RWPE2 (cell line): Measurements from ENCODE around the gene CFAP410.
"Not testable (repeated sequence)": the region's sequence is repeated elsewhere in the genome, so short reads cannot be mapped to it uniquely, and the experiment has no call there.

Source experiments
- ATAC-seq: fragments of 200-7000 bp; cut with Tn5 transposase; 3 replicates; pipeline ENCODE4 v1.9.1; 2021; ENCODE audit warnings: low read depth
- DNase-seq: peaks from one replicate; pipeline ENCODE4 v3.0.0-alpha.2; 2020; ENCODE audit warnings: low spot score
- H3K27ac ChIP-seq: fragments of 450-650 bp; 2 replicates; pipeline ENCODE4 v1.5.1; 2017; ENCODE audit warnings: mild to moderate bottlenecking; ENCODE audit not compliant: poor library complexity, severe bottlenecking
- H3K27me3 ChIP-seq: fragments of 250-450 bp; sonication (Bioruptor Pico); 2 replicates; pipeline ENCODE4 v1.5.1; 2021; ENCODE audit warnings: mild to moderate bottlenecking, moderate library complexity; ENCODE audit not compliant: insufficient read depth, poor library complexity, severe bottlenecking
- H3K36me3 ChIP-seq: fragments of 250-450 bp; sonication (Bioruptor Pico); 2 replicates; pipeline ENCODE4 v1.5.1; 2020; ENCODE audit warnings: low read depth, mild to moderate bottlenecking, moderate library complexity
- H3K4me1 ChIP-seq: fragments of 250-450 bp; sonication (Bioruptor Pico); 2 replicates; pipeline ENCODE4 v1.5.1; 2021; ENCODE audit warnings: mild to moderate bottlenecking, moderate library complexity; ENCODE audit not compliant: insufficient read depth, poor library complexity, severe bottlenecking
- H3K4me3 ChIP-seq: fragments of 250-450 bp; sonication (Bioruptor Pico); 2 replicates; pipeline ENCODE4 v1.5.1; 2021; ENCODE audit warnings: mild to moderate bottlenecking, moderate library complexity; ENCODE audit not compliant: severe bottlenecking
- H3K9me3 ChIP-seq: fragments of 250-450 bp; sonication (Bioruptor Pico); 2 replicates; pipeline ENCODE4 v1.5.1; 2021; ENCODE audit warnings: mild to moderate bottlenecking, moderate library complexity; ENCODE audit not compliant: severe bottlenecking
- CTCF ChIP-seq: fragments of 450-650 bp; IDR thresholded peaks from one replicate; pipeline ENCODE4 v1.5.1; 2017; ENCODE audit warnings: mild to moderate bottlenecking, moderate library complexity; ENCODE audit not compliant: poor library complexity, severe bottlenecking

The CFAP410 gene

GRCh38 chr21:44305691-44306090 is 33.5 kb downstream of the CFAP410 start:
- H3K4me1 ChIP-seq: no peaks in the 10 kb centered on the region
- H3K9me3 ChIP-seq: no peaks in the 10 kb centered on the region
- TF ChIP-seq CTCF: no peak
- no peaks in the 10 kb centered on the region for H3K27me3 ChIP-seq
- no peak overlapping the region for H3K27ac ChIP-seq
- H3K4me3 ChIP-seq: no peak overlapping the region
- no peak for ATAC-seq
- no peak for DNase-seq
- peaks cover 20% of the 10 kb centered on the region for H3K36me3 ChIP-seq

- ATAC-seq (peak; percentile 50), DNase-seq (no peak)
- no peaks in the 10 kb centered on the region for H3K27me3 ChIP-seq
- H3K27ac ChIP-seq: no peak overlapping the region
- peaks cover 20% of the 10 kb centered on the region for H3K36me3 ChIP-seq
- no peaks in the 10 kb centered on the region for H3K9me3 ChIP-seq
- H3K4me1 ChIP-seq: no peaks in the 10 kb centered on the region
- peak; percentile 56 for TF ChIP-seq CTCF
- H3K4me3 ChIP-seq: no peak overlapping the region
These were observed 34.3 kb downstream of the CFAP410 start for GRCh38 chr21:44304877-44305293.

- H3K27ac ChIP-seq: no peak overlapping the region
- H3K4me3 ChIP-seq: no peak overlapping the region
- peaks cover 2% of the 10 kb centered on the region for H3K4me1 ChIP-seq
- H3K36me3 ChIP-seq: peaks cover 20% of the 10 kb centered on the region
- no peaks in the 10 kb centered on the region for H3K9me3 ChIP-seq
- DNase-seq (no peak), ATAC-seq (no peak)
- TF ChIP-seq CTCF: no peak
- no peaks in the 10 kb centered on the region for H3K27me3 ChIP-seq
These were observed 35.1 kb downstream of the CFAP410 start for GRCh38 chr21:44304011-44304616.

- Histone ChIP-seq H3K27ac (no peak overlapping the region), H3K36me3 (peaks cover 20% of the 10 kb centered on the region), H3K9me3 (no peaks in the 10 kb centered on the region), H3K4me1 (peaks cover 3% of the 10 kb centered on the region), H3K27me3 (no peaks in the 10 kb centered on the region), H3K4me3 (no peak overlapping the region)
- ATAC-seq: no peak
- DNase-seq: no peak
- no peak for TF ChIP-seq CTCF
These were observed 35.7 kb downstream of the CFAP410 start for GRCh38 chr21:44303490-44303981.

GRCh38 chr21:44302573-44303401 is 36.4 kb downstream of the CFAP410 start:
- H3K4me3 ChIP-seq, DNase-seq, H3K4me1 ChIP-seq, H3K27ac ChIP-seq, ATAC-seq, H3K27me3 ChIP-seq, H3K9me3 ChIP-seq: not testable (repeated sequence)
- peaks cover 16% of the 10 kb centered on the region for H3K36me3 ChIP-seq
- peak; percentile 38 for TF ChIP-seq CTCF
